Panc1 (cell line): ENCODE data around the gene ZFP1. TPM values are rescaled to one million over a fixed set of nuclear protein-coding genes. Genes with fewer than 3 reads are reported as not detected.

Source experiments
- ATAC-seq: fragments of 200-7000 bp; cut with Tn5 transposase; 2 replicates; pipeline ENCODE4 v1.9.1; 2020; ENCODE audit warnings: mild to moderate bottlenecking, moderate library complexity
- BruUV-seq: library from RNA; stranded (reverse); fragments of 400-500 nt; replicated peaks from 2 replicates; lab custom pipeline; 2021; lab: Mats Ljungman, UMichigan
- CTCF ChIA-PET: fragments of 300-600 bp; sonication (Branson Sonifier 250); formaldehyde crosslinking; loops from one replicate; lab custom pipeline; 2022; ENCODE audit warnings: antibody characterized with exemption; lab: Charles Lee
- POLR2A ChIA-PET: fragments of 300-600 bp; sonication (Branson Sonifier 250); formaldehyde crosslinking; loops from one replicate; lab custom pipeline; 2022; ENCODE audit warnings: antibody characterized with exemption; lab: Charles Lee
- DNase-seq: peaks from one replicate; pipeline ENCODE4 v3.0.0-alpha.2; 2010; ENCODE audit warnings: low read depth, low spot score
- H3K27ac ChIP-seq: 2 replicates; pipeline ENCODE4 v1.5.1; 2011; ENCODE audit warnings: mild to moderate bottlenecking, low read length, inconsistent platforms
- H3K27me3 ChIP-seq: fragments of 200-500 bp; sonication (Bioruptor generic); 2 replicates; pipeline ENCODE4 v1.6.0; 2014; ENCODE audit warnings: low read length, inconsistent platforms; ENCODE audit not compliant: control insufficient read depth, insufficient read depth
- H3K36me3 ChIP-seq: fragments of 200-500 bp; sonication (Bioruptor generic); 2 replicates; pipeline ENCODE4 v1.5.1; 2014; ENCODE audit warnings: inconsistent platforms, mild to moderate bottlenecking, low read length, moderate library complexity; ENCODE audit not compliant: control insufficient read depth, insufficient read depth
- H3K4me1 ChIP-seq: 2 replicates; pipeline ENCODE4 v1.5.1; 2011; ENCODE audit warnings: inconsistent platforms, mild to moderate bottlenecking, low read length, moderate library complexity; ENCODE audit not compliant: control insufficient read depth, insufficient read depth
- H3K4me3 ChIP-seq, 2 experiments: 2 replicates each; pipeline ENCODE4 v1.5.1; 2011 to 2012; ENCODE audit warnings: low read depth in 2 of 2, low read length in 2 of 2, mild to moderate bottlenecking in 2 of 2, inconsistent platforms in 1 of 2, moderate library complexity in 1 of 2
- H3K9me3 ChIP-seq: fragments of 200-500 bp; sonication (Bioruptor generic); 2 replicates; pipeline ENCODE4 v1.5.1; 2014; ENCODE audit warnings: low read depth, mild to moderate bottlenecking, inconsistent platforms, low read length, moderate library complexity; ENCODE audit not compliant: control insufficient read depth, insufficient read depth
- CTCF ChIP-seq: fragments of 450-650 bp; IDR thresholded peaks from 2 replicates; pipeline ENCODE4 v1.5.1; 2017; ENCODE audit warnings: mild to moderate bottlenecking
- POLR2AphosphoS5 ChIP-seq: IDR thresholded peaks from 2 replicates; pipeline ENCODE4 v1.6.1; 2012; ENCODE audit warnings: mild to moderate bottlenecking, low read depth, low read length, moderate library complexity
- REST ChIP-seq, 2 experiments: IDR thresholded peaks; 2 replicates each; pipeline ENCODE4 v1.6.1; 2011 to 2012; ENCODE audit warnings: low read depth in 2 of 2, control low read depth in 1 of 2, low read length in 1 of 2, mild to moderate bottlenecking in 1 of 2, moderate library complexity in 1 of 2; ENCODE audit not compliant: insufficient read depth in 1 of 2
- SIN3A ChIP-seq: IDR thresholded peaks from 2 replicates; pipeline ENCODE4 v1.6.1; 2012; ENCODE audit warnings: low read depth, mild to moderate bottlenecking, low read length, moderate library complexity, borderline replicate concordance; ENCODE audit not compliant: insufficient read depth
- TCF7L2 ChIP-seq: IDR thresholded peaks from 2 replicates; pipeline ENCODE4 v1.6.1; 2011; ENCODE audit warnings: mild to moderate bottlenecking, low read depth, low read length, inconsistent platforms
- in situ Hi-C: cut with HindIII; loops from 2 replicates; pipeline ENCODE4 v1.10.0; 2016; ENCODE audit warnings: low sequenced_read_pairs, low pct_unique_long_range_greater_than_20kb
- intact Hi-C: fragments of 100-400 bp; cut with micrococcal nuclease; formaldehyde crosslinking; loops from one replicate; pipeline ENCODE4 v1.10.0; 2022; ENCODE audit not compliant: unreplicated experiment
- total RNA-seq: library from RNA; stranded (reverse); gene quantifications from one replicate; pipeline ENCODE4 v1.2.1, GENCODE V29; 2021; ENCODE audit not compliant: unreplicated experiment

ZFP1 gene
- total RNA-seq, 1 experiment from 2014 or later: 10.0 TPM

- Histone ChIP-seq H3K9me3 (peaks cover 24% of the 10 kb centered on the region; the same call in 1 of the 2 replicates), H3K27ac (no peak overlapping the region), H3K36me3 (no peaks in the 10 kb centered on the region), H3K27me3 (no peaks in the 10 kb centered on the region), H3K4me1 (no peaks in the 10 kb centered on the region), H3K4me3 (no peak overlapping the region)
- no peak for TF ChIP-seq REST (IDR thresholded peaks at IDR 0.05; ENCODE audit: insufficient read depth in 1 of 2, low read depth in 2 of 2, low read length in 1 of 2)
- no peak for TF ChIP-seq CTCF
- no peak for TF ChIP-seq POLR2AphosphoS5
- no peak for TF ChIP-seq TCF7L2
- no peak for TF ChIP-seq SIN3A
- CTCF ChIA-PET: no interaction called here
- ATAC-seq: no peak
- no peak for DNase-seq
- intact Hi-C loops (no loop called here), in situ Hi-C loops (no loop called here)
- POLR2A ChIA-PET: no interaction called here
- BruUV-seq: no TSS peak
Observed at GRCh38 chr16:75152635-75153034, 4.3 kb downstream of the ZFP1 start.

- no peaks in the 10 kb centered on the region for H3K4me1 ChIP-seq
- H3K36me3 ChIP-seq: no peaks in the 10 kb centered on the region
- ChIA-PET CTCF (no interaction called here), POLR2A (no interaction called here)
- DNase-seq (no peak), ATAC-seq (no peak)
- H3K4me3 ChIP-seq: no peak overlapping the region
- no peaks in the 10 kb centered on the region for H3K27me3 ChIP-seq
- in situ Hi-C loops: no loop called here
- H3K9me3 ChIP-seq: peaks cover 7% of the 10 kb centered on the region; the same call in 1 of the 2 replicates
- TF ChIP-seq TCF7L2 (no peak), POLR2AphosphoS5 (no peak), CTCF (no peak), SIN3A (no peak), REST (IDR thresholded peaks at IDR 0.05; ENCODE audit: insufficient read depth in 1 of 2, low read depth in 2 of 2, low read length in 1 of 2) (no peak)
- no TSS peak for BruUV-seq
- intact Hi-C loops: no loop called here
- no peak overlapping the region for H3K27ac ChIP-seq
Observed at GRCh38 chr16:75160386-75160785, 12.1 kb downstream of the ZFP1 start.
